Kidney (tissue), 14 donors: ENCODE data around the gene ZNF22. TPM values are rescaled to one million over a fixed set of nuclear protein-coding genes. Genes with fewer than 3 reads are reported as not detected.
A peak's percentile ranks its signal among the peaks of the same experiment; 100 is the strongest.

Source experiments
- DNase-seq, 5 donors: peaks; one replicate each; pipeline ENCODE4 v3.0.0-alpha.2; 2013 to 2020
- FAIRE-seq: peaks from 2 replicates; lab custom pipeline; 2012; peaks lifted over from hg19 to GRCh38; lab: Jason Lieb, UNC
- H3K27ac ChIP-seq, 2 donors: one replicate each; pipeline ENCODE4 v1.7.0; 2013; ENCODE audit warnings: low read depth in 2 of 2, low read length in 2 of 2, inconsistent platforms in 1 of 2
- H3K27me3 ChIP-seq: one replicate; pipeline ENCODE4 v1.7.1; 2013; ENCODE audit warnings: low read length, inconsistent platforms; ENCODE audit not compliant: control insufficient read depth, insufficient read depth
- H3K36me3 ChIP-seq, 3 donors: one replicate each; pipeline versions ENCODE4 v1.7.0 to v1.7.1; 2013; ENCODE audit warnings: low read length in 3 of 3, control low read depth in 1 of 3, inconsistent platforms in 1 of 3; ENCODE audit not compliant: insufficient read depth in 3 of 3, control insufficient read depth in 2 of 3
- H3K4me1 ChIP-seq, 3 donors: one replicate each; pipeline versions ENCODE4 v1.7.0 to v1.7.1; 2013; ENCODE audit warnings: low read length in 3 of 3, inconsistent platforms in 1 of 3, low read depth in 1 of 3; ENCODE audit not compliant: control insufficient read depth in 2 of 3, insufficient read depth in 2 of 3
- H3K4me3 ChIP-seq, 3 donors: one replicate each; pipeline versions ENCODE4 v1.7.0 to v1.8.1; 2013; ENCODE audit warnings: low read length in 3 of 3, control low read depth in 1 of 3, inconsistent platforms in 1 of 3
- H3K9ac ChIP-seq, 3 donors: one replicate each; pipeline versions ENCODE4 v1.7.0 to v1.7.1; 2013; ENCODE audit warnings: low read length in 3 of 3, control low read depth in 1 of 3, inconsistent platforms in 1 of 3
- H3K9me3 ChIP-seq, 3 donors: one replicate each; pipeline versions ENCODE4 v1.7.0 to v1.7.1; 2013; ENCODE audit warnings: low read length in 3 of 3, control low read depth in 1 of 3, inconsistent platforms in 1 of 3; ENCODE audit not compliant: control insufficient read depth in 2 of 3, insufficient read depth in 1 of 3
- CTCF ChIP-seq: IDR thresholded peaks from 3 replicates; pipeline ENCODE4 v1.5.1; 2012; ENCODE audit warnings: mild to moderate bottlenecking, moderate library complexity, borderline replicate concordance; ENCODE audit not compliant: insufficient read depth; ENCODE audit errors: extremely low read depth
- intact Hi-C: fragments of 100-400 bp; cut with DNase I; formaldehyde crosslinking; loops from one replicate; pipeline ENCODE4 v1.11.1; 2022
- polyA plus RNA-seq: library from polyadenylated mRNA; stranded (reverse); fragments of 350-450 nt; fragmentation: Illumina TruSeq; extraction: RNeasy Lipid Tissue Mini Kit (QIAGEN cat#74804); gene quantifications from one replicate; pipeline ENCODE4 v1.2.3, GENCODE V29; 2014; ENCODE audit warnings: low read depth, low replicate concordance; ENCODE audit not compliant: insufficient read depth
- total RNA-seq: library from RNA; stranded (reverse); fragmentation: NEBNext Ultra II Directional; extraction: Animal tissue kit (Norgen Biotek cat#: 25700); gene quantifications from one replicate; pipeline ENCODE4 v1.2.1, GENCODE V29; 2021
- donor health status: control.
- donor health status: control.
- donor health status: control.
- donor health status: control.
- donor health status: control.
- donor health status: DM: yes; HTN: yes; CAD: no.
- donor health status: Normal renal cell carcinoma (clear cell type).

ZNF22 gene
- total and polyA plus RNA-seq, 2 donors from 2014 or later = 18.7 to 24.5 TPM

GRCh38 chr10:44967616-44968015, 33.1 kb upstream of the ZNF22 start:
- Histone ChIP-seq H3K4me1 (peaks cover 5 to 55% (median 37%) of the 10 kb centered on the region in 3 donors), H3K27ac (peak overlapping the region; percentile 20 to 50), H3K27me3 (no peaks in the 10 kb centered on the region), H3K36me3 (peaks cover 0 to 25% (median 25%) of the 10 kb centered on the region in 3 donors), H3K4me3 (no peak overlapping the region), H3K9ac (no peak overlapping the region), H3K9me3 (no peaks in the 10 kb centered on the region)
- no peak for TF ChIP-seq CTCF
- intact Hi-C loops = no loop called here
- FAIRE-seq = no peak
- DNase-seq = no peak

GRCh38 chr10:44968091-44968490, 32.6 kb upstream of the ZNF22 start:
- FAIRE-seq = no peak
- H3K27ac ChIP-seq = no peak overlapping the region
- peak in 1 of 5 donors; percentile 38 for DNase-seq

GRCh38 chr10:44968500-44969400, 32.0 kb upstream of the ZNF22 start:
- Histone ChIP-seq H3K27ac (no peak overlapping the region), H3K27me3 (no peaks in the 10 kb centered on the region), H3K4me1 (peaks cover 5 to 57% (median 37%) of the 10 kb centered on the region in 3 donors), H3K9me3 (no peaks in the 10 kb centered on the region), H3K36me3 (peaks cover 0 to 25% (median 25%) of the 10 kb centered on the region in 3 donors), H3K9ac (no peak overlapping the region), H3K4me3 (no peak overlapping the region)
- no peak for TF ChIP-seq CTCF
- FAIRE-seq = no peak
- DNase-seq = no peak
- intact Hi-C loops = no loop called here

More at GRCh38 chr10:44968091-44968490, 32.6 kb upstream of the ZNF22 start:
- Histone ChIP-seq H3K4me1 (peaks cover 5 to 57% (median 37%) of the 10 kb centered on the region in 3 donors), H3K9me3 (no peaks in the 10 kb centered on the region), H3K27me3 (no peaks in the 10 kb centered on the region), H3K36me3 (peaks cover 0 to 25% (median 25%) of the 10 kb centered on the region in 3 donors), H3K4me3 (no peak overlapping the region), H3K9ac (no peak overlapping the region)
- intact Hi-C loops = no loop called here
- TF ChIP-seq CTCF = no peak
